Cardiac muscle cell (in vitro differentiated cells and primary cell): ENCODE data around the gene ITGB7. TPM values are rescaled to one million over a fixed set of nuclear protein-coding genes. Genes with fewer than 3 reads are reported as not detected.
A peak's percentile ranks its signal among the peaks of the same experiment; 100 is the strongest.
"Not testable (repeated sequence)": the region's sequence is repeated elsewhere in the genome, so short reads cannot be mapped to it uniquely, and the experiment has no call there.

ENCODE experiments used
- DNase-seq, 2 donors: peaks; one replicate each; pipeline versions ENCODE4 v3.0.0 to v3.0.0-alpha.2; 2010 to 2017; ENCODE audit warnings: low read depth in 1 of 2, low spot score in 1 of 2
- H3K27ac ChIP-seq: fragments of 200-600 bp; sonication (generic); 2 replicates; pipeline ENCODE4 v1.5.1; 2016
- H3K27me3 ChIP-seq: fragments of 200-600 bp; sonication (generic); 2 replicates; pipeline ENCODE4 v1.6.0; 2016; ENCODE audit warnings: control low read depth
- H3K36me3 ChIP-seq: fragments of 200-600 bp; sonication (generic); 2 replicates; pipeline ENCODE4 v1.5.1; 2016; ENCODE audit warnings: control low read depth
- H3K4me1 ChIP-seq: fragments of 200-600 bp; sonication (generic); 2 replicates; pipeline ENCODE4 v1.8.1; 2017; ENCODE audit warnings: low read depth, mild to moderate bottlenecking, mixed run types
- H3K4me3 ChIP-seq: fragments of 200-600 bp; sonication (generic); 2 replicates; pipeline ENCODE4 v1.5.1; 2016; ENCODE audit warnings: mild to moderate bottlenecking
- H3K9me3 ChIP-seq: fragments of 200-600 bp; sonication (generic); 2 replicates; pipeline ENCODE4 v1.5.1; 2017; ENCODE audit warnings: low read depth, mild to moderate bottlenecking, control low read depth
- polyA plus RNA-seq: library from polyadenylated mRNA; unstranded; fragments of >200 nt; fragmentation: Nextera tagmentation; extraction: Ambion mirVana; gene quantifications from 2 replicates; pipeline ENCODE4 v1.2.1, GENCODE V29; 2016
- total RNA-seq: library from RNA; depleted of rRNA; stranded (reverse); fragments of >200 nt; gene quantifications from 2 replicates; pipeline ENCODE4 v1.2.3, GENCODE V29; 2016
- TF ChIP-seq, protein P1 (sequence below): IDR thresholded peaks from 2 replicates; pipeline ENCODE4 v1.5.1; 2012; ENCODE audit warnings: low read depth, mild to moderate bottlenecking, low read length

Gene ITGB7
- total and polyA plus RNA-seq, 2 experiments from 2014 or later, result 0.55 to 1.1 TPM

DNA sequence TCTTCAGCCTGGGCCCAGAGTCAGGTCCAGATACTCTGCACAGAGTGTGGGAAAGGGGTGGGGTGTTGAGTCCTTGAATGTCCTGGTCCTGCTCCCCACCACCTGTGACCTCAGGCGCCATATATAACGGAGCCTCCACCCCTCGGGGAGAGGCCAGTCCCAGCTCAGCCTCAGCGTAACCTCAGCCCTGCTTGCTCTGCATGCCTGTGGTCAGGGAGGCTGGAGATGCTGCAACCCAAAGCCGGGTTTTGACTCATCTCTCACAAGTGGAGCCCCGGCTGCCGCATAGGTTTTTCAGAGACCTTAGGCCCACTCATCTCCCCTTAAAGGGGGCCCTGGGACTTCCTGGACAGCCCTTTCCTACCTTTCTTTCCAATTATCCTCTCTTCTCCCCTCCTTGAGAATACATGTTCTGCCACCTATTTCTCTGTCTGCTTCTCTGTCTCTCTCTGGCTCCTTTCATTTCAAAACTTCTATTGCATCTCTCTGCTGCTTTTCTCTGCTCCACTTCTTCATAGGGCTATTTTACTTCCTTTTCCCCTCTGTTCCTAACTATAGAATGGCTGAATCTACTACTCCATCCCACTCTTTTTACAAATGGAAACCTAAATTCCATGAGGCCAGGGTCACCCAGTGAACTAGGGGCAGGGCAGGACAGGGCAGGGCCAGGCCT lies 1.2 kb downstream of the ITGB7 start:
- no peaks in the 10 kb centered on the region for H3K27me3 ChIP-seq
- H3K9me3 ChIP-seq, result no peaks in the 10 kb centered on the region
- no peak overlapping the region for H3K4me3 ChIP-seq
- TF ChIP-seq, protein P1, sequence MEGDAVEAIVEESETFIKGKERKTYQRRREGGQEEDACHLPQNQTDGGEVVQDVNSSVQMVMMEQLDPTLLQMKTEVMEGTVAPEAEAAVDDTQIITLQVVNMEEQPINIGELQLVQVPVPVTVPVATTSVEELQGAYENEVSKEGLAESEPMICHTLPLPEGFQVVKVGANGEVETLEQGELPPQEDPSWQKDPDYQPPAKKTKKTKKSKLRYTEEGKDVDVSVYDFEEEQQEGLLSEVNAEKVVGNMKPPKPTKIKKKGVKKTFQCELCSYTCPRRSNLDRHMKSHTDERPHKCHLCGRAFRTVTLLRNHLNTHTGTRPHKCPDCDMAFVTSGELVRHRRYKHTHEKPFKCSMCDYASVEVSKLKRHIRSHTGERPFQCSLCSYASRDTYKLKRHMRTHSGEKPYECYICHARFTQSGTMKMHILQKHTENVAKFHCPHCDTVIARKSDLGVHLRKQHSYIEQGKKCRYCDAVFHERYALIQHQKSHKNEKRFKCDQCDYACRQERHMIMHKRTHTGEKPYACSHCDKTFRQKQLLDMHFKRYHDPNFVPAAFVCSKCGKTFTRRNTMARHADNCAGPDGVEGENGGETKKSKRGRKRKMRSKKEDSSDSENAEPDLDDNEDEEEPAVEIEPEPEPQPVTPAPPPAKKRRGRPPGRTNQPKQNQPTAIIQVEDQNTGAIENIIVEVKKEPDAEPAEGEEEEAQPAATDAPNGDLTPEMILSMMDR, result no peak
- peak in 1 of 2 donors; percentile 89 for DNase-seq
- H3K36me3 ChIP-seq, result no peaks in the 10 kb centered on the region
- no peaks in the 10 kb centered on the region for H3K4me1 ChIP-seq
- H3K27ac ChIP-seq, result no peak overlapping the region

DNA sequence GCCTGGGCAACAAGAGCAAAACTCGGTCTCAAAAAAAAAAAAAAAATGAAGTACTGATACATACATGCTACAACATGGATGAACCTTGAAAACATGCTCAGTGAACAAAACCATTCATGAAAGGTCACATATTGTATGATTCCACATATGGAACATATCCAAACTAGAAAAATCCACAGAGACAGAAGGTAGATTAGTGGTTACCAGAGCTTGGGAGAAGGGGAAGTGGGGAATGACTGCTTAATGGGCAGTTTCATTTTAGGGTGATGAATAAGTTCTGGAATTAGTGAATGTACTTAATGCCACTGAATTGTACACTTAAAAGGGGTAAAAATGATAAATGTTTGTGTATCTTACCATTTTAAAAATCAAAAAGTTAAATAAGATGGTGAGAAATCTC lies 2.7 kb downstream of the ITGB7 start:
- Histone ChIP-seq H3K27me3 (no peaks in the 10 kb centered on the region), H3K4me3 (no peak overlapping the region), H3K9me3 (no peaks in the 10 kb centered on the region), H3K36me3 (no peaks in the 10 kb centered on the region), H3K4me1 (no peaks in the 10 kb centered on the region), H3K27ac (no peak overlapping the region)
- no peak for DNase-seq
- TF ChIP-seq, protein P1, result no peak

DNA sequence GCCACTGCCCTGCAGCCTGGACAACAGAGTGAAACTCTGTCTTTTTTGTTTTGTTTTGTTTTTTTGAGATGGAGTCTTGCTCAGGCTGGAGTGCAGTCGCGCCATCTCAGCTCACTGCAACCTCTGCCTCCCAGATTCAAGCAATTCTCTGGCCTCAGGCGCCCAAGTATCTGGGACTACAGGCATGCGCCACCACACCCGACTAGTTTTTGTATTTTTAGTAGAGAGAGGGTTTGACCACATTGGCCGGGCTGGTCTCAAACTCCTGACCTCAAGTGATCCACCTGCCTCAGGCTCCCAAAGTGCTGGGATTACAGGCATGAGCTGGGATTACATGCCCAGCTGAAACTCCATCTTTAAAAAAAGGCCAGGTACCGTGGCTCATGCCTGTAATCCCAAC lies 4.7 kb downstream of the ITGB7 start:
- not testable (repeated sequence) for H3K4me3 ChIP-seq, DNase-seq, H3K4me1 ChIP-seq, H3K9me3 ChIP-seq, H3K27ac ChIP-seq, H3K36me3 ChIP-seq
- H3K27me3 ChIP-seq, result peaks cover 13% of the 10 kb centered on the region

DNA sequence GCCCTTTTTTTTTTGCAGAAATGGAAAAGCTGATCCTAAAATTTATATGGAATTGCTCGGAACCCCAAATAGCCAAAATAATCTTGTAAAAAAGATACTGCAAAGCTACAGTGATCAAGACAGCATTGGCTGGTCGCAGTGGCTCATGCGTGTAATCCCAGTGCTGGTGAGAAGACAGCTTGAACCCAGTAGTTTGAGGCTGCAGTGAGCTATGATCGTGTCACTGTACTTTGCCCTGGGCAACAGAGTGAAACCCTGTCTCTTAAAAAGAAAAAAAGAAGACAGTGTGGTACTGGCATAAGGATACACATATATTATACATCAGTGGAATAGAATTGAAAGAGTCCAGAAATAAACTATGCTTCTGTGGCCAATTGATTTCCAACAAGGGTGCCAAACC lies 5.4 kb downstream of the ITGB7 start:
- TF ChIP-seq, protein P1, result no peak
- no peaks in the 10 kb centered on the region for H3K4me1 ChIP-seq

DNA sequence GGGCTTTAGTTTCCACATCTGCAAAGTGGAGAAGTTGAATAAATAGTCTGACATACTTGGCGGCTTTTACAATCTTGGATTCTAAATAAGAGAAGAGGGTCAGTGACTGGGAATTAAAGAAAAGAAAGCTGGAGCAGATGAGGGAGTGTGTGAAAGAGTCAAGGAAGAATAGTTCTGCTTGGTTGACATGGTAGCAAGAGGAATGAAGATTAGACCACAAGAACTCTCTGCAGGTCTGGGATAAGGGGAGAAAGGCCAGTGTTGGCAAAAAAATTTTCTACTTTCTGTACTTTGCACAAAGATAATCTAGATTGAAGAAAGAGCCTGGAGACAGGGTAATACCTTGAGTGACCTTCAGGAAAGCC lies 5.9 kb downstream of the ITGB7 start:
- H3K27me3 ChIP-seq, result peaks cover 13% of the 10 kb centered on the region
- H3K4me1 ChIP-seq, result no peaks in the 10 kb centered on the region
- no peak overlapping the region for H3K4me3 ChIP-seq
- TF ChIP-seq, protein P1, result no peak
- no peaks in the 10 kb centered on the region for H3K36me3 ChIP-seq
- DNase-seq, result peak in 1 of 2 donors; percentile 45
- H3K9me3 ChIP-seq, result no peaks in the 10 kb centered on the region
- H3K27ac ChIP-seq, result no peak overlapping the region

More for the DNA sequence above, 5.4 kb downstream of the ITGB7 start:
- H3K36me3 ChIP-seq, result no peaks in the 10 kb centered on the region
- no peak overlapping the region for H3K4me3 ChIP-seq
- no peak overlapping the region for H3K27ac ChIP-seq
- H3K9me3 ChIP-seq, result no peaks in the 10 kb centered on the region
- H3K27me3 ChIP-seq, result peaks cover 13% of the 10 kb centered on the region
- DNase-seq, result no peak

DNA sequence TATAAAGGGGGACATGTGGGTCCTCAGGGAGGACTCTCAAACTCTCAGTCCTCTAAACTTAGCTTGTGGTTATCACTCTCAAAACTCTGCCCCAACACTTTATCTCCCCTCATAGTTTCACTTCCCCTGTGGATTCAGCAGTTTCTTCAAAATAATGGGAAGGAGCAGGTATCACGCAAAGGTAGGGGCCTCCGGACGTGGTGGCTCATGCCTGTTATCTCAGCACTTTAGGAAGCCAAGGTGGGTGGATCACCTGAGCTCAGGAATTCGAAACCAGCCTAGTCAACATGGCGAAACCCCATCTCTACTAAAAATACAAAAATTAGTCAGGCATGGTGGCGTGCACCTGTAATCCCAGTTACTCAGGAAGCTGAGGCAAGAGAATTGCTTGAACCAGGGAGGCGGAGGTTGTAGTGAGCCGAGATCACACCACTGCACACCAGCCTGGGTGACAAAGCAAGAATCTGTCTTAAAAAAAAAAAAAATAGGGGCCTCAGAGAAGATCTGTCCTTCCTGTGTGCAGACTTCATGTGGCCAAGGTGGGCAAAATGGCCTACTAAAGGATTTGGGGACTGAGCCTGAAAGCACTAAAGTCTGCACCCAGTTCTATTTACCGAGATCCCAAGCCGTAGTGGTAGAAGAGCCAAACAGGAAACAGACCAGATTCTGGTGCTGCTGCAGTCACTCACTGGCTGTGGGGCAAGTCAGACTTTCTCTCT lies 6.4 kb downstream of the ITGB7 start:
- H3K27me3 ChIP-seq, result peaks cover 13% of the 10 kb centered on the region
- no peak overlapping the region for H3K27ac ChIP-seq
- no peaks in the 10 kb centered on the region for H3K9me3 ChIP-seq
- no peaks in the 10 kb centered on the region for H3K36me3 ChIP-seq
- DNase-seq, result no peak
- H3K4me1 ChIP-seq, result no peaks in the 10 kb centered on the region
- TF ChIP-seq, protein P1, result no peak
- H3K4me3 ChIP-seq, result no peak overlapping the region
